ENCODE data around the gene HDAC1.
"Not testable (repeated sequence)": the region's sequence is repeated elsewhere in the genome, so short reads cannot be mapped to it uniquely, and the experiment has no call there.

Gene HDAC1

DNA sequence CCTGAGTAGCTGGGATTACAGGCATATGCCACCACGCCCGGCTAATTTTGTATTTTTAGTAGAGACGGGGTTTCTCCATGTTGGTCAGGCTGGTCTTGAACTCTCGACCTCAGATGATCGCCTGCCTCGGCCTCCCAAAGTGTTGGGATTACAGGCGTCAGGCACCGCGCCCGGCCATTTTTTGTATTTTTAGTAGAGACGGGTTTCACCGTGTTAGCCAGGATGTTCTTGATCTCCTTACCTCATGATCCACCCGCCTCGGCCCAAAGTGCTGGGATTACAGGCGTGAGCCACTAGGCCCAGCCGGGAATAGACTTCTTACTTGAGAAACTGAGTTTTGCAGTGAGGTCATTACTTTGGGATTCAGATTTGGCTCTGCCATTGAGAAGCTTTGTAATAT lies 6.3 kb downstream of the HDAC1 start:
- H3K27me3 Mint-ChIP-seq (ENCODE audit: low read depth); H3K27ac Mint-ChIP-seq; H3K4me3 Mint-ChIP-seq; H3K9me3 Mint-ChIP-seq: not testable (repeated sequence)
- peaks cover 32% of the 10 kb centered on the region for H3K4me1 Mint-ChIP-seq (ENCODE audit: low read depth)
- H3K36me3 Mint-ChIP-seq (ENCODE audit: low read depth) = peaks cover 30% of the 10 kb centered on the region

DNA sequence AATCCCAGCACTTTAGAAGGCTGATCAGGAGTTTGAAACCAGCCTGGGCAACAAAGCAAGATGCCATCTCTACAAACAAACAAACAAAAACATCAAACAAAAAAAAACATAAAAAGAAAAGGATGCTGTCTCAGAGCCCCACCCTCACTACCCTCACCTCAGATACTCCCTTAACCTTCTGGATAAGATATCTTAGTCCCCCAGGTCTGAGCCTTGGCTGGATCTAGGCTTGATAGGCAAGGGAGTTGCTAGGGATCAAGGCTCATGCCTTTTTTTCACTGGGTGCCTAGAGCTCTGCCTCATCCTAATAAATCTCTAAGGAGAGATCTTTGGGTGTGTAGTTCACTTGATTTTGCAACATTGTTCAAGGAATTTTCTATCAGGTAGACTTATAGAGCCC lies 7.4 kb downstream of the HDAC1 start:
- peaks cover 38% of the 10 kb centered on the region for H3K36me3 Mint-ChIP-seq (ENCODE audit: low read depth)
- H3K4me3 Mint-ChIP-seq = no peak overlapping the region
- peaks cover 34% of the 10 kb centered on the region for H3K4me1 Mint-ChIP-seq (ENCODE audit: low read depth)
- H3K27ac Mint-ChIP-seq = no peak overlapping the region
- no peaks in the 10 kb centered on the region for H3K27me3 Mint-ChIP-seq (ENCODE audit: low read depth)
- H3K9me3 Mint-ChIP-seq = no peaks in the 10 kb centered on the region

DNA sequence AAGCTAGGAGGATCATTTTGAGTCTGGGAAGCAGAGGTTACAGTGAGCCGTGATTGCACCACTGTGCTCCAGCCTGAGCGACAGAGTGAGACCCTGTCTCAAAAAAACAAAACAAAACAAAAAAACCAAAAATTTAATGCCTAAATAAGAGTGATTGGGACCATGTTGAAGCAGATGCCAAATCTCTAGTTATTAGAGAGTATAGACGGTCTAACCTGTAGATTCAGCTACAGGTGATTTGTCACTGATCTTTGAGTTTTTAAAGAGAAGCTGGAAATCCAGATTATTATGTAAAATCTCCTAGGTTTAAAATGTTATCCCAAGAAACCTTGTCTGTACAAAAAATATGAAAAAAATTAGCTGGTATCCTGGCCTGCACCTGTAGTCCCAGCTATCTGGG lies 11.5 kb downstream of the HDAC1 start:
- no peak overlapping the region for H3K27ac Mint-ChIP-seq
- no peaks in the 10 kb centered on the region for H3K9me3 Mint-ChIP-seq
- H3K4me3 Mint-ChIP-seq = no peak overlapping the region
- H3K27me3 Mint-ChIP-seq (ENCODE audit: low read depth) = no peaks in the 10 kb centered on the region
- H3K4me1 Mint-ChIP-seq (ENCODE audit: low read depth) = peaks cover 22% of the 10 kb centered on the region
- peaks cover 38% of the 10 kb centered on the region for H3K36me3 Mint-ChIP-seq (ENCODE audit: low read depth)

DNA sequence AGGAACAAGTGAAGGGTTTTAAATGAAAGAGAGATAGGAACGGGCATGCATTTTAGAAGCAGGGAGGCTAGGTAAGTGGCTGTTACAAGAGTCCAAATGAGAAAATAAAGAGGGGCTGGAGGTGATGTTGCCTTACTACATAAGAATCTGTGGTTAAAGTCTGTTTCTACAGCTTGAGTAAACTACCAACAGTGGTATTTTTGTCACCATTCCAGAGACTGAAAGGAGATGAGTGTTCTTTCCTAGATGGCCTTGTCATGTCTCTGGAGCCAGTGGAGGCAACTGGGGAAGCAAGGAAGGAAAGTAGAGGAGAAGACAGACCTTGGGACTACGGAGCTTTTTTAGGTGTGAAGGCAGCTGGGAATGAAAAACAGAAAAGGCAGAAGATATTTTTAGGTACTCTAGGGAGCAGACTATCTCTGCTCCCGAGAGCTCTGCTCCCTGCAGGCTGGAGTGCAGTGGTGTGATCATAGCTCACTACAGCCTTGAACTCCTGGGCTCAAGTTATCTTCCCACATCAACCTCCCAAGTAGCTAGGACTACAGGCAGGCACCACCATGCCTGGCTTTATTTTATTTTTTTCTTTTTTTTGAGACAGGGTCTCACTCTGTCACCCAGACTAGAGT lies 12.2 kb downstream of the HDAC1 start:
- no peak overlapping the region for H3K27ac Mint-ChIP-seq
- no peaks in the 10 kb centered on the region for H3K9me3 Mint-ChIP-seq
- no peaks in the 10 kb centered on the region for H3K27me3 Mint-ChIP-seq (ENCODE audit: low read depth)
- peaks cover 38% of the 10 kb centered on the region for H3K36me3 Mint-ChIP-seq (ENCODE audit: low read depth)
- peaks cover 28% of the 10 kb centered on the region for H3K4me1 Mint-ChIP-seq (ENCODE audit: low read depth)
- no peak overlapping the region for H3K4me3 Mint-ChIP-seq

DNA sequence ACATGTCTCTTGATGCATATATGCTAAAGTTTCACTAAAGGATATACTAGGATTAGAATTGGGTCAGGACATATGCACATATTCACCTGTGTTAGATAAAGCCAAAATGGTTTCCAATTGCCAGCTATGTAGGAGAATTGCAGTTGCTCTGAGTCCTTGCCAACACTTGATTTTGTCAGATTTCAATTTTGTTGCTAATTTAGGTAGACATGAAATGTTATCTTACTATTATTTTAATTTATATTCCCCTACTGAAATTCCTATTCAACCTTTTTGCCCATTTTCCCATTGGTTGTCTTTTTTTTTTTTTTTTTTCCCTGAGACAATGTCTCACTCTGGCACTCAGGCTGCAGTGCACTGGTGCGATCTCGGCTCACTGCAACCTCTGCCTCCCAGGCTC lies 13.4 kb downstream of the HDAC1 start:
- peaks cover 37% of the 10 kb centered on the region for H3K36me3 Mint-ChIP-seq (ENCODE audit: low read depth)
- H3K4me1 Mint-ChIP-seq (ENCODE audit: low read depth) = peaks cover 31% of the 10 kb centered on the region
- H3K4me3 Mint-ChIP-seq = no peak overlapping the region
- no peaks in the 10 kb centered on the region for H3K9me3 Mint-ChIP-seq
- no peaks in the 10 kb centered on the region for H3K27me3 Mint-ChIP-seq (ENCODE audit: low read depth)
- H3K27ac Mint-ChIP-seq = no peak overlapping the region

DNA sequence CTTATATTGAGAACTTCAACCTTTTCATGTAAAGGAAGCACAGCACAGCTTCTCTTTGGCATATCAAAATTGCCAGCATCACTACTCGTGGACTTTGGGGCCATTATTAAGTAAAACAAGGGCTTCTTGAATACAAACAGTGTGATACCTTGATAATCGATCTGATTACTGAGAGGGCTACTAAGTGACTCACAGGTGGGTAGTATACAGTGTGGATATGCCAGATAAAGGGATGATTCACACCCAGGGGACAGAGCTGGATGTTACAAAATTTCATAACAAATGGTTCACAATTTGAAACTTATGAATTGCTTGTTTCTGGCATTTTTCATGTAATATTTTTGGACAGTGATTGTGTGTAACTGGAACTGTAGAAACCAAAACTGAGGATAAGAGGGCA lies 15.4 kb downstream of the HDAC1 start:
- Mint-ChIP-seq H3K4me1 (ENCODE audit: low read depth) (peaks cover 34% of the 10 kb centered on the region), H3K4me3 (no peak overlapping the region), H3K27ac (peak overlapping the region; percentile 56), H3K27me3 (ENCODE audit: low read depth) (no peaks in the 10 kb centered on the region), H3K36me3 (ENCODE audit: low read depth) (peaks cover 33% of the 10 kb centered on the region), H3K9me3 (no peaks in the 10 kb centered on the region)

DNA sequence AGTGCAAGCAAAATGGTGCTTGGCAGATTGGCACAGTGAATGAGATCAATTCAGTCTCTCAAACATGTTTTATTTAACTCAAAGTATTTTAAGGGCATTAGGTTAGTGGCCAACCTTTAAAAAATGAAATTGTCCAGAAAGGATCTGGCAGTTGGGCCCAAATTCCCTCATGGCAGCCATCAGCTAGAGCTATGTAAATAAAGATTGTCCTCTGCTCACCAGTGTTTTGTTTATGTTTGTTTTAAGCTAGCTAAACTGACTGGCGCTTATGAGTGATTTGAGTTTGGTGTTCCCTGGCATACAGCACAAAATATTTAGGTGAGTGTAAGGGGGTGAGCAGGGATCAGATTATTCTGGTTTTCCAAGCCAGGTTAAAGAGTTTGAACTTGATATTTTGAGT lies 18.1 kb downstream of the HDAC1 start:
- H3K36me3 Mint-ChIP-seq (ENCODE audit: low read depth) = peaks cover 24% of the 10 kb centered on the region
- H3K4me3 Mint-ChIP-seq = no peak overlapping the region
- H3K9me3 Mint-ChIP-seq = no peaks in the 10 kb centered on the region
- H3K27me3 Mint-ChIP-seq (ENCODE audit: low read depth) = no peaks in the 10 kb centered on the region
- H3K27ac Mint-ChIP-seq = no peak overlapping the region
- H3K4me1 Mint-ChIP-seq (ENCODE audit: low read depth) = peaks cover 31% of the 10 kb centered on the region

DNA sequence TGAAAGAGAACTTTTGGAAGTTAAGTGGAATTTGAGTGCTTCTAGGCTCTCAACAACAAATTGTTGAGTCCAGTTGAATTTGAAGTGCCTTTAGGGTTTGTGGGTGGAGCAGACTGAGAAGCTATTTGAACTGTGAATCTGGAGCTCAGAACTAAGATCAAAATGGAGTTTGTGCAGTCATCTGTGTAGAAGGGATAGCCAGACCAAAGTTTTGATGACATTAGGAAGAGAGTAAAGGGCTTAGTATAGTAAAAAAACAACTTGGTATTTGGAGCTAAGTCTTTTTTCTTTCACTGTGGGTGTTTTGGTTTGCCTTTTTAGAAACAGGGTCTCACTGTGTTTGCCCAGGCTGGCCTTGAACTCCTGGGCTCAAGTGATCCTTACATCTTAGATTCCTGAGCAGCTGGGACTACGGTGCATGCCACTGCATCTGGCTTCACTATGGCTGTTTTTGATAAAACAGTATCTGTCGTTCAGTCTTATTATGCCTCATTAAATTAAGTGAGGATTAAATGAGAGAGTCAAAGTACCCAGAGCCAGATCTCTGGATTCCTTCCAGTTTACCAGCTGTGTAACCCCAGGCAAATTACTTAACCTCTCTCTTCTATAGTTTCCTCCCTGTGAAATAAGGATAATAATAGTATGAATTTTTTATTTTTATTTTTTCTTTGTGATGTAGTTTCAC lies 20.0 kb downstream of the HDAC1 start:
- no peak overlapping the region for H3K27ac Mint-ChIP-seq
- H3K36me3 Mint-ChIP-seq (ENCODE audit: low read depth) = peaks cover 19% of the 10 kb centered on the region
- H3K9me3 Mint-ChIP-seq = no peaks in the 10 kb centered on the region
- H3K4me1 Mint-ChIP-seq (ENCODE audit: low read depth) = peaks cover 33% of the 10 kb centered on the region
- no peaks in the 10 kb centered on the region for H3K27me3 Mint-ChIP-seq (ENCODE audit: low read depth)
- H3K4me3 Mint-ChIP-seq = no peak overlapping the region

DNA sequence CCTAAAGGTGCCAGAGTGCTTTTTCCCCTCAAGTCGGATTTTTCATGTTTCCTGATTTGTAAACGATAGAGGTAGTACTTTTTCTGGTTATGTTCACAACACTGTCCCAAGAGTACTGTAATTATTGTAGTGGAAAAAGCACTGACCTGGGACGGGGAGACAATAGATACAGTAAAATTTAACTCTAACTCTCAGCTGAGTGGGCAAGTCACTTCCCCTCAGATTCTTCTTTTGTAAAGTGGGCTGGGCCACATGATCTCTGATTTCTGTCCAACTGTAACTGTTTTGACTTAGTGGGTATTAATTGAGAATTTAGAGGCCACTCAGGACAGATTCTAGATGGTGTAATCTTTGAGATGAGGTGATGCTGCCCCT lies 25.0 kb downstream of the HDAC1 start:
- peaks cover 18% of the 10 kb centered on the region for H3K4me1 Mint-ChIP-seq (ENCODE audit: low read depth)
- H3K36me3 Mint-ChIP-seq (ENCODE audit: low read depth) = peaks cover 23% of the 10 kb centered on the region
- H3K27ac Mint-ChIP-seq = no peak overlapping the region
- no peaks in the 10 kb centered on the region for H3K27me3 Mint-ChIP-seq (ENCODE audit: low read depth)
- no peak overlapping the region for H3K4me3 Mint-ChIP-seq
- H3K9me3 Mint-ChIP-seq = no peaks in the 10 kb centered on the region

DNA sequence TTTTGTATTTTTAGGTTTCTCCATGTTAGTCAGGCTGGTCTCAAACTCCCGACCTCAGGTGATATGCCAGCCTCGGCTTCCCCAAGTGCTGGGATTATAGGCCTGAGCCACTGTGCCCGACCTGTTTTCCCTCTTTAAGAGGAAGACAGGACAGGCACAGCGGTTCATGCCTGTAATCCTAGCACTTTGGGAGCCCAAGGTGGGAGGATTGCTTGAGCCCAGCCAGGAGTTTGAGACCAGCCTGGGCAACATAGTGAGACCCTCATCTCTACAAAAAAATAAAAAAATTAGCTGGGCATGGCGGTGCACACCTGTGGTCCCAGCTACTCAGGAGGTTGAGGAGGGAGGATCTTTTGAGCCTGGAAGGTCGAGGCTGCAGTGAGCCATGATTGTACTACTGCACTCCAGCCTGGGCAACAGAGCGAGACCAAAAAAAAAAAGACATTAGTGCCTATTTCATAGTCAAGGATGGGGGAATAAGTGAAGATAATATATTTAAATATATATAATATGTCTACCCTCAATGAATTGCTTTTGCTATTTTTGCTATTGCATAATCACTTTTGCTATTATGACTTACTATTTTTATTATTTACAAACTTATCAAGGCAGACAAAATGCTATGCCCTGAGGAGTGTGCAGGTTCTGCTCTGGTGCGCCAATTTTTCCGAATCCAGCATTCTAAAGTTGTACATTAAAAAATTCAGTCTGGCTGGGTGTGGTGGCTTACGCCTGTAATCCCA lies 26.4 kb downstream of the HDAC1 start:
- H3K4me3 Mint-ChIP-seq = no peak overlapping the region
- no peaks in the 10 kb centered on the region for H3K9me3 Mint-ChIP-seq
- peaks cover 27% of the 10 kb centered on the region for H3K4me1 Mint-ChIP-seq (ENCODE audit: low read depth)
- no peak overlapping the region for H3K27ac Mint-ChIP-seq
- H3K36me3 Mint-ChIP-seq (ENCODE audit: low read depth) = peaks cover 27% of the 10 kb centered on the region
- H3K27me3 Mint-ChIP-seq (ENCODE audit: low read depth) = no peaks in the 10 kb centered on the region

DNA sequence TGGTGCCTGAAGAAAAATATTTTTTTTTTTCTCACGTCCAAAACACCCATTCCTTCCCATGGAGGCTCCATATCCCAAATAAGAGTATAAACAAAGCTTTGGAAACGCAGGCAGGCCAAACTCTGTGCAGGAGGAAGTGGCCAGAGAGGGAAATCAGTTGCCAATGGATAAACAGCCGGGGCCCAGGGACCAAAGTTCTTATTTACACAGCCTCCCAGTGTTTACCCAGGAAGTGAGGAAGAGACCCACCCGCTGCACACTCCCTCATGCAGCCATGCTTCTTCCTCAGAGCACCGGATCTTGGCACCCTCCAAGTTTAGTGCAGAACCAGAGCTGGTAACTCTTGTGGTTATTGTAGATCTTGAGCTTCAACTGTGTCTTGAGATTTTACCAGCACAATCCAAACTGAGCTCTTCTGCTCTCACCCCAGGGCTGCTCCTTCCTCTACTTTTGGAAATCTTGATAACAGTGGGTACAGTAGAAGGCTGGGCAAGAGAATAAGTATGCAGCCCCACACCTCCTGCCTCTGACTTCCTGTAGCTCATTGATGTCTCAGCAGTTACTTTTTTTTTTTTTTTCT lies 29.9 kb downstream of the HDAC1 start:
- Mint-ChIP-seq H3K27ac (peak overlapping the region; percentile 77), H3K36me3 (ENCODE audit: low read depth) (peaks cover 24% of the 10 kb centered on the region), H3K27me3 (ENCODE audit: low read depth) (no peaks in the 10 kb centered on the region), H3K4me1 (ENCODE audit: low read depth) (peaks cover 29% of the 10 kb centered on the region), H3K9me3 (no peaks in the 10 kb centered on the region), H3K4me3 (peak overlapping the region; percentile 34)

DNA sequence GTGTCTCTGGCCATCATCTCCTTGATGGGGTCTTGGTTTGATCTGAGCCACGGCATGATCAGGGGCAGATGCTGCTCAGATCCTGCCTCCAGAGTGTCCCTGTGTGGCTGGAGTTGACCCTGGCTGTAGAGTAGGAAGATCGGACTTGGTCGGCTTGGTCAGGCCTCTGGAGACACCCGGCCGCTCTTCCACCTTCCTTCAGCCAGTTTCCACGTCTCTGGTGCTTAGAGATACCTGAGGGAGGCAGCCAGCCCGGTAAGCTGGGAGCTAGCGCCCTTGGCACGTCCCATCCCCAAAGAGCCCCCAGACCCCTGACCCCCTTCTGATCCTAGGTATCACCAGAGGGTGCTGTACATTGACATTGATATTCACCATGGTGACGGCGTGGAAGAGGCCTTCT lies 35.3 kb downstream of the HDAC1 start:
- Mint-ChIP-seq H3K27ac (no peak overlapping the region), H3K4me1 (ENCODE audit: low read depth) (peaks cover 16% of the 10 kb centered on the region), H3K36me3 (ENCODE audit: low read depth) (peaks cover 54% of the 10 kb centered on the region)

DNA sequence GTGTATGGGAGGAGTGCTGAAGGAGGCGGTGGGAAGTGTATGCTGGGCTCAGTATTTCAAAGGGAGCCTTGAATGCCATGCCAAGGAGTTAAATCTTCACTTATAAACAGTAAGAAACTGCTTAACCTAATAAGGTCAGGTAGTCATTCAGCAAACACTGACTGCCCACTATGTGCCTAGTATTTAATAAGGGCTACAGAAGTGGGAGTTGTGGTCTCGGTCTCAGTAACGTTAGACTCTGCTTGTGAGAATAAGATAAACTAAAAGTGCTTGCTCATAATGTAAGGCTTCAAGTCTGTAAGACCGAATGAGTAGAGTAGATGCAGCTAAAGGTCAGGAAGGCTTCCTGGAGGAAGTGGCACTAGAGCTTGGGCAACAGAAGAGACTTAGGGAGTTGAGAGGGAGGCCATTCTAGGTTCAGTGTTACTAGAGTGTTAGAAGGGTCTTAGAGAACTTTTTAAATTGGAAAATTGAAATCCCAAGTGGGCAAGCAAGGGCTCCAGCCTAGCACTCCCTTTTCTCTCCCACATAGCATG lies 38.1 kb downstream of the HDAC1 start:
- H3K36me3 Mint-ChIP-seq (ENCODE audit: low read depth) = peaks cover 57% of the 10 kb centered on the region
- H3K4me3 Mint-ChIP-seq = no peak overlapping the region
- peak overlapping the region; percentile 67 for H3K27ac Mint-ChIP-seq
- no peaks in the 10 kb centered on the region for H3K27me3 Mint-ChIP-seq (ENCODE audit: low read depth)
- H3K9me3 Mint-ChIP-seq = no peaks in the 10 kb centered on the region
- H3K4me1 Mint-ChIP-seq (ENCODE audit: low read depth) = peaks cover 21% of the 10 kb centered on the region

More for the DNA sequence above, 35.3 kb downstream of the HDAC1 start:
- no peaks in the 10 kb centered on the region for H3K9me3 Mint-ChIP-seq
- no peak overlapping the region for H3K4me3 Mint-ChIP-seq
- no peaks in the 10 kb centered on the region for H3K27me3 Mint-ChIP-seq (ENCODE audit: low read depth)

DNA sequence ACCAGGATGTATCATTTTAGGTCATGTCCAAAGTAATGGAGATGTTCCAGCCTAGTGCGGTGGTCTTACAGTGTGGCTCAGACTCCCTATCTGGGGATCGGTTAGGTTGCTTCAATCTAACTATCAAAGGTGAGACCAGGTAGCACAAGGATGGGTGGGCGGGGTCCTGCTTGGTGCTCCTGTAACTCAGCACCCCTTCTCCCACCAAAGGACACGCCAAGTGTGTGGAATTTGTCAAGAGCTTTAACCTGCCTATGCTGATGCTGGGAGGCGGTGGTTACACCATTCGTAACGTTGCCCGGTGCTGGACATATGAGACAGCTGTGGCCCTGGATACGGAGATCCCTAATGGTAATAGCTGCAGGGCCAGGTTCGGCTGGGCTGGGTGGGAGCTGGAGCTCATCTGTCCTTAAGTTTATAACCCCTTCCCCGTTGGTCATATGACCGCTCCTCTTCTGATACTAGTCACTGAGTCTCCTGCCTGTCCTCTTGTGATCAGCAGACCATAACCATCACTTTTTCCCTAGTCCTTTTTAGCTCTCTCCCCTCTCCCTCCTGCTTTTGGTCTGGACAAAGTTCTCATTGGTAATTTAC lies 38.8 kb downstream of the HDAC1 start:
- Mint-ChIP-seq H3K27me3 (ENCODE audit: low read depth) (no peaks in the 10 kb centered on the region), H3K4me1 (ENCODE audit: low read depth) (peaks cover 22% of the 10 kb centered on the region), H3K36me3 (ENCODE audit: low read depth) (peaks cover 54% of the 10 kb centered on the region), H3K4me3 (no peak overlapping the region), H3K27ac (peak overlapping the region; percentile 36), H3K9me3 (no peaks in the 10 kb centered on the region)

All from T-helper 1 cell treated with Interleukin-12 subunit alpha and Interleukin-12 subunit beta and Interleukin-4 antibody, amounts not matched to agents 30 μg/mL and 1 μg/mL, for 36 hours (primary cell).